NK-92 (cell line): ENCODE measurements around the gene GRID1.
"Not testable (repeated sequence)": the region's sequence is repeated elsewhere in the genome, so short reads cannot be mapped to it uniquely, and the experiment has no call there.

Experiments
- DNase-seq: peaks from one replicate; lab custom pipeline; 2025; ENCODE audit not compliant: unreplicated experiment; lab: John Stamatoyannopoulos, UW

GRID1 gene

DNA sequence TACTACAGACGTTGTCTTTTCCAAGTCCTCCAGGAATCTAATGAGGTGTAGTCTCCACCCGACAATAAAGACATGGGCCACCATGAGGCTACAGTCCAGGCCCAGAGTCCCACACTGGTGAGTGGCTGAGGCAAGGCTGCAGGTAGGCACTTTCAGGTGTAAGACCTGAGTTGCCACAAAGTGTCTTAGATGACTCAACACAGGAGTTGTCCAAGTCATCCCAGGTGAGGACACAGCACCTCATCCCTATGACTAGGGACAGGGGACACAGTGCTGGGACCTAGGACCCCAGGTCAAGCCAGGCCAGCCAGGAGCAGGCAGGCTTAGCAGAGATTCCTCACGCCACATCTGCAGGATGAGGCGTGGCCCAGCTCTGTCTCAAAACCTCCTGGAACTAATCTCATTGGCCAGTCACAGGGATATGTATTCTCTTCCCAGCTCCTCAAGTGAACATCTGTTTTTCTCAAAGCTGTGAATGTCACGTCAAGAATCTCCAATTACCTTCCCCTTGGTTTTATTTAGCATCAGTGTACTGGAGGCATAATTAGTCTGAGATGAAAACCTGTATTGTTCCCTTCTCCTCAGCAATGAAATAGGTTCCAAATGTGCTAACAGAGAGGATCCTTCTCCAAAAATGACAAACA is 254.6 kb downstream of the GRID1 start:
- DNase-seq = no peak

GRCh38 chr10:86110156-86110786 is 256.3 kb downstream of the GRID1 start:
- DNase-seq = no peak

- no peak for DNase-seq
Observed at GRCh38 chr10:86109421-86109820, 257.2 kb downstream of the GRID1 start.

- no peak for DNase-seq
Observed at GRCh38 chr10:86108696-86109095, 257.9 kb downstream of the GRID1 start.

GRCh38 chr10:86107611-86108310 is 258.8 kb downstream of the GRID1 start:
- DNase-seq = not testable (repeated sequence)

GRCh38 chr10:86107131-86107530 is 259.5 kb downstream of the GRID1 start:
- DNase-seq = no peak

- DNase-seq = no peak
Observed at GRCh38 chr10:86106616-86107015, 260.0 kb downstream of the GRID1 start.

DNA sequence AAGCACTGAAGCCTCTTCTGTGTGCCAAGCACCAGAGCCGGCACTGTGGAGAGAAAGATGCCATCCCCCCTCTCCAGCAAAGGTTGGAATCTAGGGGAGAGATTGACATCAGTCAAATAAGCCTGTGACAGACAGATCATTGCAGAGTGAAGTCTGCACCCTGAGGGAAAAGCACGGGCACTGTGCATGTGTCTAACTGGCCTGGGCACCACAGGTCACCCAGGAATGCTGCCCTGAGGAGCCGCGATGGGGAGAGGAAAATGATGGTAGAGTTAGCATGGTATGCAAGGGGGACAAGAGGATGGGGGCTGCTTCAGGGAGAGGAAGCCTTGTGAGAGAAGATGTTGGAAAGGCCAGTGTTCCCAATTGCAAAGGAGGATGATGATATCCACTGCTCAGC is 261.0 kb downstream of the GRID1 start:
- no peak for DNase-seq

GRCh38 chr10:86105181-86105580 is 261.4 kb downstream of the GRID1 start:
- no peak for DNase-seq

DNA sequence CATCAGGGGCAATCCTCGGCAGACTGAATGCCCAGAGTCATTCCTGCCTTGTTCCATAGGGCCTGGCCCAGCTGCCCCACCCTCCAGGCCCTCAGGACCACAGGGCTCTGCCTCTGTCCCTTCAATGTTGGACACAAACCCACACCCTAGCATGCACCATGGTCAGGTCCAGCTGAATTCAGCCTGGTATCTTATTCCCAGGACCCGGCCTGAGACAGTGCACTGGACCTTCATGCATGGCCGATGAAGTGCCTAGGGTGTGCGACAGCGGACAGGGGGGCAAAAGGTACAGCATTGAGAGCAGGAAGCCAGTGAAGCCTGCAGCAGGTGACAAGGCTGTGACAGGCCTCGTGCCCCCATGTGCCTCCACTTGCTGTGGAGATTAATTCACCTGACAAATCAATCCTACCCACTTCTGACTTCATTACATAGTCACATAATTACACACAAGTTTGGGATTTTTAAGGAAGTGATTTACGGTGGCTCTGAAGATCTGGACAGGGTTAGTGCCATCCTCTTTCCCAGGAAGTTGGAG is 261.9 kb downstream of the GRID1 start:
- no peak for DNase-seq

DNA sequence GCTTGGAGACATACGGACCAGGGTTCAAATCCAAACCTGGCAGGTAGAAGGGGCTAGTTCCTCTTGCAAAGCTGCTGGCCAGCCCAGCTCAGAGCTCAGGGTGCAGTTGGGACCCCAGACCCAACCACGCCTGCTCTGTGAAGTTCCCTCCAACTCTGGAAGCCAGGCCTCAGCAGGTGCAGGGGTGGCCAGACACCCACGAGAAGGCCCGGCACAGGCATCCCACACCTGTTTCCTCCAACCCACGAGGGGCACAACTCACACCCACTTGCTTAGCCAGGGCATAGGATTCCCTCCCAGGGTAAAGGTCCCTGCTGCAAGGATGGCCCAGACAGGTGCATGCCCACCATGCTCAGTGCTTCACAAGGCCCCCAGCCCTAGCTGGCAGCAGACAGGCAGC is 262.4 kb downstream of the GRID1 start:
- DNase-seq = no peak

GRCh38 chr10:86103391-86104101 is 263.0 kb downstream of the GRID1 start:
- no peak for DNase-seq

GRCh38 chr10:86102451-86102850 is 264.1 kb downstream of the GRID1 start:
- DNase-seq = no peak

DNA sequence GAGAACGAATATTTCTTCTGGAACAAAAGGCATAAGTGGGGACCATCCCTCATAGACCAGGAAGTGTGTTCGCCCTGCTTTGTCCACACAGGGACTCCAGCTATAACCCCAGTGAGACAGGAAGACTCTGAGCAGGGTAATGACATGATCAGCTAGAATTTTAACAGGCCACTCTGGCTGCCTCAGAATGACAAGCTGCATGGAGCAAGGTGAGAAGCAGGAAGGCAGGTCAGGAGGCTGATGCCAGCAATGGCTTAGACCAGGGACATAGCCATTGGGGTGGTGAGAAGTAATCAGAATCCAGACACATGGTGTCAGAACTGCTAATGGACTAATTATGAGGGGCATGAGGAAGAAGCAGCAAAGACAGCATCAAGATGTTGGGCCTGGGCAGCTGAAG is 264.6 kb downstream of the GRID1 start:
- no peak for DNase-seq

DNA sequence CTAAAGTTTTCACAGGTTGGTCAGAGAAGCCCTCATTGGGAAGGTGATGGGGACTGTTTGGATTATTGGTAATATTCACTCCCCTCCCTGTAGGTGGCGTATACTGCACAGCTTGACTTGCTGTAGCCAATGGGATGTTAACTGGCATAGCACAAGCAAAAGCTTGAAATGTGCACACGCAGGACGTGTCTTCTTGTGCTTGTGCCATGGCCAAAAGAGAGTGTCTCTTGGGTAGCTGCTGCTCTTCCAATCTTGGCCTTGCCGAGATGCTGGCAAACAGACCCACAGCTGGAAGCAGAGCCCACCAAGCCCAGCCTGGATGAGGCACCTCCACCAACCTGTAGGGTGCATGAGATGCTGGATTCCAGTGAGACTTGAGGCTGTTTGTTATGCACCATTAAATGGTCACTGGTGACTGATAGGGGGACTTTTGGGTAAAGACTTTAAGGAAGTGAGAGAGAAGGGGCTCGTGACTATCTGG is 266.0 kb downstream of the GRID1 start:
- DNase-seq = no peak

DNA sequence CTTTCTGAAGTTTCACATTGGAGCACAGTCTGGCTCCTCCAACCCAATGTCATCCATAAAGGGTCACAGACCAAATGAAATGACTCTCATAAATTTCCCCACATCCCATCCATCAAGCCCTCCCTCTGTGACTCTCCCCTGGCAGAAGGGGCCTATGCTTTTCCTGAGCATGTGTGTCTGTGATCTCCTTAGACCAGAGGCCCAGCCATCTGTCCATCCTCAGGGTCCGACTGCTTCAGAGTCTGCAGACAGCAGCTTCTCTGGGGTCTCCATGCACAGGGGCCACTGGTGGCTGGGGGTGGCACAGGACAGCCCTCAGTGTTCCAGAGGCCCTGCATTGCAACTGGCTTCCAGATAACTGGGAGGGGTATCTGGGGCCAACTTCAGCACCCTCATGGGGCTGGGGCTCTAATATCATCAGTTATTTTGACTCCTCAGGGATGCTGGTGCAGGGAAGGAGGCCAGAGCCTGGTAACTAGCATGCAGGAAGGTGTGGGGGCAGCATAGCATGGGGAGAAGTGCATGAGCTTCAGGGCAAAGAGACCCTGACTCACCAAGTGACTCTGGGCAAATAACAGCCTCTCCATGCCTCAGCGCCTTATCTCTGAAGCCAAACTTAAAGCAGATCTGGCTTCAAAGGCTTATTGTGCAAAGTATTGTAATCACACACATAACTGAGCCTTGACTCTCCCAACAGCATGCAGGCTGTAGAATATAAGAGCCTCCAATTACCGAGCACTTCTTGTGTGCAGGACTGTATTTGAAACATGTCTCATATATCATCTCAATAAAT is 266.9 kb downstream of the GRID1 start:
- no peak for DNase-seq

- DNase-seq = no peak
Observed at GRCh38 chr10:86098187-86098881, 268.3 kb downstream of the GRID1 start.

DNA sequence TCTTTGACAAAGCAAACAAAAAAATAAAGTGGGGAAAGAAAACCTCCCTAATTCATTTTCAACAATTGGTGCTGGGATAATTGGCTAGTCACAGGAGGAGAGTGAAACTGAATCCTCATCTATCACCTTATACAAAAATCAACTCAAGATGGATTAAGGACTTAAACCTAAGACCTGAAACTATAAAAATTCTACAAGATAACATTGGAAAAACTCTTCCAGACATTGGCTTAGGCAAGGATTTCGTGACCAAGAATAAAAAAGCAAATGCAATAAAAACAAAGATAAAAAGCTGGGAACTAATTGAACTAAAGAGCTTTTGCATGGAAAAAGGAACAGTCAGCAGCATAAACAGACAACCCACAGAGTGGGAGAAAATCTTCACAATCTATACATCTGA is 271.5 kb downstream of the GRID1 start:
- DNase-seq = not testable (repeated sequence)

GRCh38 chr10:86092311-86092710 is 274.3 kb downstream of the GRID1 start:
- not testable (repeated sequence) for DNase-seq

- DNase-seq = no peak
Observed at GRCh38 chr10:86091216-86091615, 275.4 kb downstream of the GRID1 start.
